Activated CD8-positive, alpha-beta T cell treated with anti-CD3 and anti-CD28 coated beads for 36 hours (primary cell): Measurements from ENCODE around the gene TOX3. TPM values are rescaled to one million over a fixed set of nuclear protein-coding genes. Genes with fewer than 3 reads are reported as not detected.

Experiments
- ATAC-seq: fragments of 200-7000 bp; cut with Tn5 transposase; one replicate; pipeline ENCODE4 v1.10.0; 2021; ENCODE audit warnings: mild to moderate bottlenecking, moderate library complexity
- CTCF ChIA-PET: fragments of 350-600 bp; sonication (Branson Sonifier 250); formaldehyde crosslinking; loops from one replicate; lab custom pipeline; 2021; ENCODE audit warnings: antibody characterized with exemption; lab: Charles Lee
- POLR2A ChIA-PET: fragments of 350-600 bp; sonication (Branson Sonifier 250); formaldehyde crosslinking; loops from one replicate; lab custom pipeline; 2021; ENCODE audit warnings: antibody characterized with exemption; lab: Charles Lee
- DNase-seq: peaks from one replicate; pipeline ENCODE4 v3.0.0-alpha.2; 2020
- H3K27ac Mint-ChIP-seq: one replicate; pipeline ENCODE4 v1.8.0; 2021; ENCODE audit warnings: mild to moderate bottlenecking, mixed read lengths
- H3K27me3 Mint-ChIP-seq: one replicate; pipeline ENCODE4 v1.8.0; 2021; ENCODE audit warnings: mixed read lengths
- H3K36me3 Mint-ChIP-seq: one replicate; pipeline ENCODE4 v1.8.0; 2021; ENCODE audit warnings: low read depth, mixed read lengths
- H3K4me1 Mint-ChIP-seq: one replicate; pipeline ENCODE4 v1.8.0; 2021; ENCODE audit warnings: low read depth, mixed read lengths
- H3K4me3 Mint-ChIP-seq: one replicate; pipeline ENCODE4 v1.8.0; 2021; ENCODE audit warnings: mild to moderate bottlenecking, moderate library complexity, mixed read lengths
- H3K9me3 Mint-ChIP-seq: one replicate; pipeline ENCODE4 v1.8.0; 2021; ENCODE audit warnings: mixed read lengths
- CTCF ChIP-seq: fragments of 200-600 bp; IDR thresholded peaks from one replicate; pipeline ENCODE4 v1.8.0; 2022; ENCODE audit warnings: antibody characterized with exemption, mild to moderate bottlenecking
- intact Hi-C: fragments of 100-400 bp; cut with micrococcal nuclease; formaldehyde crosslinking; loops from one replicate; pipeline ENCODE4 v1.10.0; 2022
- total RNA-seq, 2 experiments: library from RNA; stranded (reverse); gene quantifications; one replicate each; pipeline ENCODE4 v1.2.3, GENCODE V29; 2021

TOX3 gene
- total RNA-seq, 2 experiments from 2014 or later: not detected

GRCh38 chr16:52545222-52545897 lies 1.6 kb downstream of the TOX3 start:
- no peak overlapping the region for H3K27ac Mint-ChIP-seq
- no peak overlapping the region for H3K4me3 Mint-ChIP-seq
- TF ChIP-seq CTCF: no peak
- intact Hi-C loops: no loop called here
- CTCF ChIA-PET: no interaction called here
- DNase-seq: no peak
- peaks cover 1% of the 10 kb centered on the region for H3K4me1 Mint-ChIP-seq
- no peak for ATAC-seq
- H3K9me3 Mint-ChIP-seq: no peaks in the 10 kb centered on the region
- no peaks in the 10 kb centered on the region for H3K36me3 Mint-ChIP-seq
- POLR2A ChIA-PET: no interaction called here
- H3K27me3 Mint-ChIP-seq: peaks cover 37% of the 10 kb centered on the region

GRCh38 chr16:52544703-52545102 lies 2.2 kb downstream of the TOX3 start:
- TF ChIP-seq CTCF: no peak
- POLR2A ChIA-PET: no interaction called here
- CTCF ChIA-PET: interaction anchor here (0.8 kb wide), 1 partner anchor 39 kb away, joined by 3 read pairs; no protein-coding TSS in a partner anchor
- Mint-ChIP-seq H3K4me1 (peaks cover 1% of the 10 kb centered on the region), H3K27ac (no peak overlapping the region), H3K27me3 (peaks cover 37% of the 10 kb centered on the region), H3K36me3 (no peaks in the 10 kb centered on the region), H3K4me3 (no peak overlapping the region), H3K9me3 (no peaks in the 10 kb centered on the region)
- ATAC-seq: no peak
- intact Hi-C loops: no loop called here
- no peak for DNase-seq

- CTCF ChIA-PET: no interaction called here
- Mint-ChIP-seq H3K36me3 (no peaks in the 10 kb centered on the region), H3K4me1 (peaks cover 1% of the 10 kb centered on the region), H3K4me3 (no peak overlapping the region), H3K27ac (no peak overlapping the region), H3K9me3 (no peaks in the 10 kb centered on the region), H3K27me3 (peaks cover 32% of the 10 kb centered on the region)
- DNase-seq: no peak
- no peak for ATAC-seq
- TF ChIP-seq CTCF: no peak
- POLR2A ChIA-PET: no interaction called here
- intact Hi-C loops: no loop called here
Observed at GRCh38 chr16:52543654-52544053, 3.3 kb downstream of the TOX3 start.

GRCh38 chr16:52540910-52541309 lies 6.0 kb downstream of the TOX3 start:
- Mint-ChIP-seq H3K27me3 (peaks cover 14% of the 10 kb centered on the region), H3K9me3 (no peaks in the 10 kb centered on the region)
- intact Hi-C loops: no loop called here

More at GRCh38 chr16:52540910-52541309, 6.0 kb downstream of the TOX3 start:
- no peak overlapping the region for H3K4me3 Mint-ChIP-seq
- ChIA-PET CTCF (interaction anchor here (0.8 kb wide), 1 partner anchor 19 kb away, joined by 3 read pairs; no protein-coding TSS in a partner anchor), POLR2A (no interaction called here)
- TF ChIP-seq CTCF: no peak
- no peak overlapping the region for H3K27ac Mint-ChIP-seq
- ATAC-seq (no peak), DNase-seq (no peak)
- no peaks in the 10 kb centered on the region for H3K36me3 Mint-ChIP-seq
- no peaks in the 10 kb centered on the region for H3K4me1 Mint-ChIP-seq
